Kidney (tissue), 14 donors: ENCODE measurements around the gene FAM9A. TPM values are rescaled to one million over a fixed set of nuclear protein-coding genes. Genes with fewer than 3 reads are reported as not detected.

Source experiments
- DNase-seq, 5 donors: peaks; one replicate each; pipeline ENCODE4 v3.0.0-alpha.2; 2013 to 2020
- FAIRE-seq: peaks from 2 replicates; lab custom pipeline; 2012; peaks lifted over from hg19 to GRCh38; lab: Jason Lieb, UNC
- H3K27ac ChIP-seq, 2 donors: one replicate each; pipeline ENCODE4 v1.7.0; 2013; ENCODE audit warnings: low read depth in 2 of 2, low read length in 2 of 2, inconsistent platforms in 1 of 2
- H3K27me3 ChIP-seq: one replicate; pipeline ENCODE4 v1.7.1; 2013; ENCODE audit warnings: low read length, inconsistent platforms; ENCODE audit not compliant: control insufficient read depth, insufficient read depth
- H3K36me3 ChIP-seq, 3 donors: one replicate each; pipeline versions ENCODE4 v1.7.0 to v1.7.1; 2013; ENCODE audit warnings: low read length in 3 of 3, control low read depth in 1 of 3, inconsistent platforms in 1 of 3; ENCODE audit not compliant: insufficient read depth in 3 of 3, control insufficient read depth in 2 of 3
- H3K4me1 ChIP-seq, 3 donors: one replicate each; pipeline versions ENCODE4 v1.7.0 to v1.7.1; 2013; ENCODE audit warnings: low read length in 3 of 3, inconsistent platforms in 1 of 3, low read depth in 1 of 3; ENCODE audit not compliant: control insufficient read depth in 2 of 3, insufficient read depth in 2 of 3
- H3K4me3 ChIP-seq, 3 donors: one replicate each; pipeline versions ENCODE4 v1.7.0 to v1.8.1; 2013; ENCODE audit warnings: low read length in 3 of 3, control low read depth in 1 of 3, inconsistent platforms in 1 of 3
- H3K9ac ChIP-seq, 3 donors: one replicate each; pipeline versions ENCODE4 v1.7.0 to v1.7.1; 2013; ENCODE audit warnings: low read length in 3 of 3, control low read depth in 1 of 3, inconsistent platforms in 1 of 3
- H3K9me3 ChIP-seq, 3 donors: one replicate each; pipeline versions ENCODE4 v1.7.0 to v1.7.1; 2013; ENCODE audit warnings: low read length in 3 of 3, control low read depth in 1 of 3, inconsistent platforms in 1 of 3; ENCODE audit not compliant: control insufficient read depth in 2 of 3, insufficient read depth in 1 of 3
- intact Hi-C: fragments of 100-400 bp; cut with DNase I; formaldehyde crosslinking; loops from one replicate; pipeline ENCODE4 v1.11.1; 2022
- polyA plus RNA-seq: library from polyadenylated mRNA; stranded (reverse); fragments of 350-450 nt; fragmentation: Illumina TruSeq; extraction: RNeasy Lipid Tissue Mini Kit (QIAGEN cat#74804); gene quantifications from one replicate; pipeline ENCODE4 v1.2.3, GENCODE V29; 2014; ENCODE audit warnings: low read depth, low replicate concordance; ENCODE audit not compliant: insufficient read depth
- total RNA-seq: library from RNA; stranded (reverse); fragmentation: NEBNext Ultra II Directional; extraction: Animal tissue kit (Norgen Biotek cat#: 25700); gene quantifications from one replicate; pipeline ENCODE4 v1.2.1, GENCODE V29; 2021
- TF ChIP-seq, protein P1 (sequence below): IDR thresholded peaks from 3 replicates; pipeline ENCODE4 v1.5.1; 2012; ENCODE audit warnings: mild to moderate bottlenecking, moderate library complexity, borderline replicate concordance; ENCODE audit not compliant: insufficient read depth; ENCODE audit errors: extremely low read depth
- donor health status: control.
- donor health status: control.
- donor health status: control.
- donor health status: control.
- donor health status: control.
- donor health status: DM: yes; HTN: yes; CAD: no.
- donor health status: Normal renal cell carcinoma (clear cell type).

FAM9A gene
- total and polyA plus RNA-seq, 2 donors from 2014 or later, result not detected

DNA sequence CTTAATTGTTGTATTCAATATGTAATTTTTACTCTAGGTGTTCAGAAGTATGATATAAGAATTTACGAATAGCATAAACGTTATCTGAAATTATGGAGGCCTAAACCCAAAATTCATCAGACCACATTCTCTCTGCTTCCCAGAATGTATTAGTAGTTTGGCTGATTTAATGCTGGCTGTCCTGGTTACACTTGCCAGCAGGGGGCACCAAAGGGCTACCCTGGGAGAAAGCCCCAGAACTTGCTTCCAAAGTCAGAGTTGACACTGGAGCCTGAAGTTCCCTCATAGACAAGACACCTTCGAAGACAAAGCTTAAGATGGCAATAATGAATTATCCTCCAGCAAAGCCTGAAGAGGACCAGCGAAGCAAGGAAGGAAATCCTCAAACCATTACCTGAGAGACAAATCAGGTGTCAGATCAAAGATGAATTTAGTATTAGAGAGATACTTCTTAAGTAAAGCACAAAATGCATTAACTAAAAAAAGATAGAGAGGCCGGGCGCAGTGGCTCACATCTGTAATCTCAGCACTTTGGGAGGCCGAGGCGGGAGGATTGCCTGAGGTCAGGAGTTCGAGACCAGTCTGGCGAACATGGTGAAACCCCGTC lies 58.0 kb downstream of the FAM9A start:
- peak in 2 of 5 donors; percentile 21 to 50 for DNase-seq
- no peak for FAIRE-seq
- TF ChIP-seq, protein P1, sequence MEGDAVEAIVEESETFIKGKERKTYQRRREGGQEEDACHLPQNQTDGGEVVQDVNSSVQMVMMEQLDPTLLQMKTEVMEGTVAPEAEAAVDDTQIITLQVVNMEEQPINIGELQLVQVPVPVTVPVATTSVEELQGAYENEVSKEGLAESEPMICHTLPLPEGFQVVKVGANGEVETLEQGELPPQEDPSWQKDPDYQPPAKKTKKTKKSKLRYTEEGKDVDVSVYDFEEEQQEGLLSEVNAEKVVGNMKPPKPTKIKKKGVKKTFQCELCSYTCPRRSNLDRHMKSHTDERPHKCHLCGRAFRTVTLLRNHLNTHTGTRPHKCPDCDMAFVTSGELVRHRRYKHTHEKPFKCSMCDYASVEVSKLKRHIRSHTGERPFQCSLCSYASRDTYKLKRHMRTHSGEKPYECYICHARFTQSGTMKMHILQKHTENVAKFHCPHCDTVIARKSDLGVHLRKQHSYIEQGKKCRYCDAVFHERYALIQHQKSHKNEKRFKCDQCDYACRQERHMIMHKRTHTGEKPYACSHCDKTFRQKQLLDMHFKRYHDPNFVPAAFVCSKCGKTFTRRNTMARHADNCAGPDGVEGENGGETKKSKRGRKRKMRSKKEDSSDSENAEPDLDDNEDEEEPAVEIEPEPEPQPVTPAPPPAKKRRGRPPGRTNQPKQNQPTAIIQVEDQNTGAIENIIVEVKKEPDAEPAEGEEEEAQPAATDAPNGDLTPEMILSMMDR, result peak; percentile 49

GRCh38 chrX:8741981-8742380 lies 59.2 kb downstream of the FAM9A start:
- Histone ChIP-seq H3K9me3 (no peaks in the 10 kb centered on the region), H3K36me3 (no peaks in the 10 kb centered on the region), H3K9ac (no peak overlapping the region), H3K4me3 (no peak overlapping the region), H3K27me3 (no peaks in the 10 kb centered on the region), H3K4me1 (no peaks in the 10 kb centered on the region), H3K27ac (no peak overlapping the region)
- TF ChIP-seq, protein P1, result no peak
- FAIRE-seq, result no peak
- intact Hi-C loops, result no loop called here
- no peak for DNase-seq

More for the DNA sequence above, 58.0 kb downstream of the FAM9A start:
- intact Hi-C loops, result no loop called here
- Histone ChIP-seq H3K27me3 (no peaks in the 10 kb centered on the region), H3K4me1 (no peaks in the 10 kb centered on the region), H3K9me3 (no peaks in the 10 kb centered on the region), H3K9ac (no peak overlapping the region), H3K27ac (no peak overlapping the region), H3K4me3 (no peak overlapping the region), H3K36me3 (no peaks in the 10 kb centered on the region)

Other genes with a start within 250 kb of the FAM9A start
- gene ANOS1, start 69.2 kb downstream of the FAM9A start, total RNA-seq, result 2.3 TPM
- gene ANOS1, start 69.2 kb downstream of the FAM9A start, polyA plus RNA-seq, result 0.69 TPM
- not detected for gene FAM9B, start 232.7 kb upstream of the FAM9A start, total RNA-seq
- not detected for gene FAM9B, start 232.7 kb upstream of the FAM9A start, polyA plus RNA-seq